DMS114 treated with DMSO at 0.1 percent for 48 hours (cell line): Measurements from ENCODE around the gene IL12A.

ENCODE experiments used
- DNase-seq: peaks from one replicate; lab custom pipeline; 2025; ENCODE audit not compliant: unreplicated experiment; lab: John Stamatoyannopoulos, UW

The IL12A gene

DNA sequence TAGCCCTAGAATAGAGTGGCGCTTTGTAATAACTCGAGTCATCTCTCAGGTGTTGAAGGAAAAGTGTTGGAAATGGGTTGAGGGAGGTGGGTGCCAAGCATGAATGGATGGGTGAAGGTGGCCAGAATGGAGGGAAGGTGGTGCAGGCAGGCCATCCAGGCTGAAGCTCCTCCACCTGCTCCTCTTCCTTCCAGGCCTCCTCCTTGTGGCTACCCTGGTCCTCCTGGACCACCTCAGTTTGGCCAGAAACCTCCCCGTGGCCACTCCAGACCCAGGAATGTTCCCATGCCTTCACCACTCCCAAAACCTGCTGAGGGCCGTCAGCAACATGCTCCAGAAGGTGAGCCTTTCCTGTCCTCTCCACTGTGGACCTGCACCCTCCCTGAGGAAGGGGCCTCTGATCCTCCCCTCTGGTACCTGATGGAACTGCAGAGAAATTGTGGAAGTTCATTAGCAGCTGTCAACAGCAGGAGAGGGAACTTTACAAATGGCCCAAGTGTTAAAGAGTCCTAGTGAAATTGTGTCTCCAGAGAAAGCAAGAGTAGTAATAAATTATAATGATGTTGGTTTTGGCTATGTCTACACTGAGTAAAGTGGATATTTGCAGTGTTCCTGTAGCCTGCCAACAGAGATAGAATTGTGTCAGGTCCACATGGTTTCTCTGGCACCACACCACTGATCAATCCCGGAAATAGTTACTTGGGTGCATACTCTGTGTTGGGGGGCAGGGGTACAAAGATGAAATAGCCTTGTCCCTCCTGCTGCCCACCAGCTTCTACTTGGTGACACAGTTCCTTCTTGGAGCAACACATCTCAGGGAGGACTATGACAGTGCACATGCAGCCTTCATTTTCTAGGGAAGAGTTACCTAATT is 1.6 kb downstream of the IL12A start:
- no peak for DNase-seq

DNA sequence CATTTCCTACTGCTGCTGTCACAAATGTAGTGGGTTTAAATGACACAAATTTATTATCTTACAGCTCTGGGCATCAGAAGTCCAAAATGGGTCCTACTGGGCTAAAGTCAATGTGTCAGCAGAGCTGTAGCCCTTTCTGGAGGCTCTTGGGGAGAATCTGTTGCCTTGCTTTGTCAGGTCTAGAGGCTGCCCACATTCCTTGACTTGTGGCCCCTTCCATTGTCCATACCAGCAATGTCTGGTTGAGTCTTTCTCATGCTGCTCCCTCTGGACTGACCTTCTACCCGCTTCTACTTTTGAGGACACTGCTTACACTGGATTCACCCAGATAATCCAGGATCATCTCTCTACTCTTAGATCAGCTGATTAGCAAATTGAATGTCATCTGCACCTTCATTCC is 3.0 kb downstream of the IL12A start:
- DNase-seq: no peak

DNA sequence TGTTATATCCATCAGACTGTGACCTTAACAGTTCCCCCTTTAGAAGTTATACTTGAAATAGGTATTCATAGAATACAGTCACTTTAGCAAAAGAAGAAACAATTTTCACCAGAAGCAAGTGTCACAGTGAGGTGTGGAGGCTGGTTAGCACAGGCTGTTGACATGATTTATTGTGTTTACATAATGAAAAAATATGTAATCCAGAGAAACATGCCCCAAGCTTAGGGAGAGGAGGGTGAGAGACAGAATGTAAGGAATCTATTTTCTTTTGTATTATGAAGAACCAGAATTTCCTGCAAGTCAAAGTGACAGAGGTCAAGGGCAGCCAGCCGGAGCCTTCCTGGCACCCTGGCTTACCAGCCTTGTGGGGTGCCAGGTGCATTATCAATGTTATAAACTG is 4.0 kb downstream of the IL12A start:
- no peak for DNase-seq

DNA sequence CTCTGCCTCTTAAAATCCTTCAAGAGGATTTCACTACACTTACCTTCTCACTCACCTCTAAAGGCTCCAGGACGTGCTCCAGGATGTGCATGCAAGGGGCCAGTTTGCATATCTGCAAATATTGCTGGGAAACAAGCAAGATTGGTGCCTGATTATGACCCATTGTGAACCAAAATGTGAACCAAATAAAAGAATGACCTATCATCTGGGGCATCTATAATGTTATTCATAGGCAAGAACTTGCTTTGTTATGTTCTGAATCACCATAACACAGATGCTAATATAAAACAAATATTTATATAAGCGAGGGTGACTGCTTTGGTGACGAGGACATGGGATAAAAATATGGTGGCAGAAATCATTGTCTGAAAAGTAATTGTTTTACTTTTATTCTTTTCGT is 5.5 kb downstream of the IL12A start:
- DNase-seq: no peak

DNA sequence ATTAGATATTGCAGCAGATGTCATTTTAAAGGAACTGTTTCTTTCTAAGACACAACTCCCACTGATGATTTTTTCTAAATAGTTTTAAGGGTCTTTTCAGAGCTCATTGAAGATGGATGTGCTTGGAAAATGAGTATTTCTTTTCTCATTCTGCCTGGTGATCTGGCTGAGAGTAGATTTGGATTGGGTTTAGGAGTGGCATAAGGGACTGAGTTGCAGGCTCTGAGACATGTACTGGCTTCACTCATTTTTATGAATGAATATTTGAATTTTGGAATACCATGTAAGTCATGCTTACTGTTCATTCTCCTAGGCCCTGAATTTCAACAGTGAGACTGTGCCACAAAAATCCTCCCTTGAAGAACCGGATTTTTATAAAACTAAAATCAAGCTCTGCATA is 6.5 kb downstream of the IL12A start:
- no peak for DNase-seq

DNA sequence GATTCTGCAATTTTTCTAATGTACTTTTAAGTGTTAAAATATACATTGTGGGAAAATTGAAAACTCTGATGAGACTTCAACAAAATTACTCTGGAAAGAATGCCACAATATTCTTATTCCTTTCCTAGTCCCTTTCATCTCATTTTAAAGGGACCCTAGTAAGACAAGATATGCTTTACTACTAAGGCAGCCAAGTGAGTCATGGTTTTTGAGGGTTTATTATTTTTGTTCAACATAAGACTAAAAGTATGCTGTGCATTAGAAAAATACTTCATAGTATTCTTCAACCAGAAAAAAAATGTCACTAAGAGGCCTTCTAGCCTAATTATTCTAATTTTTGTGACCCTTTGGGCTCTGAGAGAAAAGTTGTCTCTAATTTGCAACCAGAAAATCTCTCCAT is 7.4 kb downstream of the IL12A start:
- DNase-seq: no peak

DNA sequence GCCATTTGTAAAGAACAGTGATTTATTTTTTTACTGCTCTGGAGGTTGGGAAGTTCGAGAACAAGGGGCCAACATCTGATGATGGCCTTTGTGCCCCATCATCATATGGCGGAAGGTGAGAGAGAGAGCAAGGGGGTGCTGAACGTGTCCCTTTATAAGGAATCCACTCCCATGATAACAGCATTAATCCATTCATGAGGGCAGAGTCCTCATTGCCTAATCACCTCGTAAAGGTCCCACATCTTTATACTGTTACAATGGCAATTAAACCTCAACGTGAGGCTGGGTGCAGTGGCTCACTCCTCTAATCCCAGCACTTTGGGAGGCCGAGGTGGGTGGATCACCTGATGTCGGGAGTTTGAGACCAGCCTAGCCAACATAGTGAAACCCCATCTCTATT is 8.3 kb downstream of the IL12A start:
- no peak for DNase-seq

DNA sequence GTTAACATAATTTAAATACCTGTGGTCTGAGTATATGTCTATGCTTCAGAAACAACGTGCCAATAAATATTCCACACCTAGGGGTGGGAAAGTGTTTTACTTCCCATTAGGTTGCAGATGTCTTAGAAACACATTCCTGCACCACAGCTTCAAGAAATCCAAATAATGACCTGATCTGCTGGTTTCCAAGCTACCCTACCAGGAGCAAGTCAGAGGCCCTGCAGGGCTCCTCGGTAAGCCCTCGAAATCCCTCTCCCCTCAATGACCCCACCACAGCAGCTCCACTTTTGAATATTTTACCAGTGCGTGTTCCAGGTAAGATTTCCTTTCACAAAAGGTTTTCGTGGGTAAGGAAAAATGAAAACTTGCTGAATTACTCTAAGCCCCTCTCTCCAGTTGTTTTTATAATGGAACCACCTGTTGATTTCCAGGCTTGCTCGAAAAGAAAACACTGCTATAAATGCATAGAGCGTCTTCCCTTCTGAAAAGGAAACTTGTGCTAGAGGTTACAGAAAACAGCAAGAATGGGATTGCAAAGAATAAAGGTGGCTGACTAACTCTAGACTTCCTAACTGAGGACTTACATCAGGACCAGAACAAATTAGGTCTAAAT is 12.6 kb downstream of the IL12A start:
- no peak for DNase-seq

DNA sequence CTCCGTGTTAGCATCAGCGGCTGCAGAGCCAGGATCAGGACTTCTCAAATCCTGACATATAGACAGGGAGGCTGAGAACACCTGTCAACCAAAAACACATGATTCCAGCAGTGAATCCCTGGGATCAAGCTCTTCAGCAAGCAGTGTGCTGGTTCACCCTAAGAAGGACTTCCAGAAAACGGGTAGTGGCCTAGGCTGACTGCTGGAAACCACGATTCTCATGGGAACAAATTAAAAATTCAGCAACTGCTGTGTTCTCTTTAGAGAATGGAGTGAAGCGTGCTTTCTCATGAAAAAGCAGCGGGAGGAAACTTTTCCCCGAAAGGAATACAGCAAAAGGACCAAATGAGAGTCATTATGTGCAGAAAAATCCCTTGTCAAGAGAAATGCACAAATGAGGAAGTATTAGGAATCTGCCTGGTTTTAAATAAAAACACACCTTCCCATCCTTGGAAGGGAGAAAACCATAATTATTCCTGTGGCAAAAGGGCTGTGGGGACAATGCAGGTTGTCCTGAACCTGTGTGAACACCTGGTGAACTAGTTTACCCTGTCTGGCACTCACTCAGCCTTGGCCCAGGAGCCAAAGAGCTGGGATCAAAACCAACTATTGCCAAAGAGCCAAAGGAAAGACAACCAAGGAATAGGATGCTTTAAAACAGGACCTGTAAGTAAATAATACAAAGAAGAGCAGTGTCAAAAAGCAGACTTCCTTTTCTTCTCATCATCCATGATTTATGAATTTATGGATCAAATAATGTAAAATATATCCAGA is 13.4 kb downstream of the IL12A start:
- DNase-seq: no peak

DNA sequence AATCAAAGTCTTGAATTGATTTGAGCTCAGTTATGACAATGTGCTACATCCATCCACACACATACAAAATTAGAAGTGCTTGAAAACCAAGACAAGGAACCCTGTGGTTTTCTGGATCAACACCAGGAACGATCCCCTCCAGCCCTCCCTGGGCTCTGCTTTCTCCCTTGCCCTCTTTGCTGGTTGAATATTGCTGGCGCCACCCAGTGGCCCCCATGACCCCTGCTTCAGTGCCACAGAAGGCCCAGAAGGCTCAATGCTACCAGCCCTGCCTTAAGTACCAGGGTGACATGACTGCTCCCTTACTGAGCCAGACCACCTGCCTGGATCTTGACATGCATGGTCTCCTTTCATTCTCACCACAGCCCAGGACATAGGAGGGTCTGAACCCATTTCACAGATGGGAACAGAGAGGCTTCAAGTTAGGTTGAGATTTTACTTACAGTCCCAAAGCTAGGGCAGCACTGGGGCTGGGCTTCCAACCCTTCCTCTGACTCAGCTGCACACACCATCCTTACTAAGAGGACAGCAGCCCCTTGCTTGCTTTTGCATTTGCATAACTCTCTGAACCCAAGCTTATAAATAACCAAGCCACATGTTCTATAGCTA is 15.0 kb downstream of the IL12A start:
- no peak for DNase-seq

DNA sequence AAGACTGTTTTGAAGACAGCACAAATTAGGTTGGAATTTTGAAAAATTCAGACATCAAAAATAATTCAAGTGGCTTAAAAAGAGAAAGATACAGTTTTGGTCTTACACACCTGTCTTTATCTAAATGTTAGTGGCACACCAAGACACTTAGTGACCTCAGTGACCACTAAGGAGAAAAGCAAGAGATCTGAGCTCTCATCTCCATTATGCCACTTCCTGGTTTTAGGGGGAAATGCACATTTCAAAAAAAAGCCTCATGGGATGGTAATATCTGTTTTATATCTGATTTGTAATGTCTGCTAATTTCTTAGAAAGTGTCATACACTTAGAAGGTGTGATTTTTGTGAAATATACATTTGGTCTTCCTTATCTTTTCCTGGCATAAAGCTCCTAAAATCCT is 16.4 kb downstream of the IL12A start:
- DNase-seq: no peak

DNA sequence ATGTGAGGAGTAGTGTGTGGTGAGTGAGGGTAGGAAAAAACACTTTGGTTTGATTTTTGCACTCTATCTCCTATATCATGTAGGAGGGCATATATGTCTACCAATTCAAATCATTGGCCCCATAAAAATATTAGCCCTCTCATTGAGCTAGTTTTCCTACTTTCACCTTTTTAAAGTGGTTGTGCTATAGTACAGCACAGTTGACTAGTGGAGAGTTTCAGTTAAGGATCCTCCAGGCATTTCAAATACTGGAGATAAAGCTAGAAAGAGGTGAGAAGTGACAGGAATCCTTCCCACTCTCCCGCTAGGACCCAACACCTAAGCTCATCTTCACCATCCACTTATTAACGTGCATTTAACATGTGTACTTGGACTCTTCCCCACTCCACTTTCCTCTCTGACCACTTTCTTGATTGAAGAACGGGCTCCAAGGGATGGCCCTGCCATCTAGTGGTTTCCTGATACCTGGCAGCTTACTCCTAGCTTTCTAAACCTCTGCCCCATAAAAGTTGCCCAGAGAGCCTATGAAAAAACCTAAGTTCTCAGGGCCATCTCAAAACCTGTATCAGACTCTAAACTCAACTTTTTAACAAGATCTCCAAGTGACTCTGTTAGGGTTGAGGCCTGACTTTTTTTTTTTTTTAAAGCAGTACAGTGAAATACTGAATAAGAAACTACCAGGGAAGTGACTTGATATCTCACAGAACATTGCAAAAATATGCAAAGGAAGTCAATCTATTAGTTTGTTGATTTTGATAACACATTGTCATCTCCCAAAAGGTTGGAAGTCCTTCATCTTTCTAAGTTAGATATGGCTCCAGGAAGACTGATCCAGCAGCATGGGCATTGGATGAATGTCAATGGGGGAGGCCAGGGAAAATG is 17.9 kb downstream of the IL12A start:
- peak; percentile 71 for DNase-seq

DNA sequence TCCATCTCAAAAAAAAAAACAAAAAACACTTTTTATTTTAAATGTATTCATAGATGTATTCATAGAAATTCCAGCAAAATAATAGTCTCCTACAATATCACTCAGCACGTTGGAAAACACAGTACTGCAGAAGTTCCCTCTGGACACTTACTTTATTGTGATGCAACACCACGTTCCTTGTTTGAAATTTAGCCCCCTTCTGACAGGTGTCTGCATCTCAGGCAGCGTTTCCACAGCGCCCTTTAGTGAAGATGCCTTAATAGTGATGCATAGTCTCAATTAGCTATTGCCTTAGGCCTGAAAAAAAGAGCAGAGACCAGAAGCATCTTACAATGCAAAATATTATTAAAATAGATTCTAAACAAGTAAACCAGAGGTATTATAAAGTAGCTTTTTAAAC is 20.3 kb downstream of the IL12A start:
- no peak for DNase-seq

DNA sequence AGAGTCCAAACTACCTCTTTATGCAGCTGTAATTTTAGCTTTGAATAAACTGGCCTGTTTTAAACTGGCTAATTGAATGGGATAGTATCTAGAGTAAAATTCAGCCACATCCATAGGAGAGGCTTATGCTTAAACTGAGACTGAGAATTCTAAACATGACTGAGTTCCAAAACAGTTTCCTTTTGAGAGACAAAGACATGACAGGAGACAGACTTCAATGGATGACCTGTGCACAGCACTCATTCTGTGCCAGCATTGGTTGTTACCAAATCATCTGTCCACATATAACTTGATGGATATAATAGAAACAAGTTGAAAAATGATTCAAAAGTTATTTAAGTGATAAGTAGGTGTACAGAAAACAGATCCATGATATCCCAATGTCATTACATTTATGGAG is 20.9 kb downstream of the IL12A start:
- DNase-seq: no peak

DNA sequence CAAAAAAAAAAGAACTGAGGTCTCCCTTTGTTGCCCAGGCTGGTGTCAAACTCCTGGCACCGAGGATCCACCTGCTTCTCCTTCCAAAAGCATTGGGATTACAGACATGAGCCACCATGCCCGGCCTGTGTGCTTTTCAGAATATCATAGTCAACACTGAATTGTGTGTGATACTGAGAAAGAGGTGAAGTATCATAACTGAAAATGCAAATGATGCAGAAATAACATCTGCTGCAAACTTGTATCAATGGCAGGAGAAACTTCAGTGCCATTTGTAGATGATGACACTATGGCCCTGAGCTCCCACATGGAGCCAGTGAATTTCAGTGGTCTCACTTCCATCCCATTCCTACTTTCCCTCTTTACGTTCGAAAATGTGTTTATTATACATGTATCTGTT is 21.9 kb downstream of the IL12A start:
- no peak for DNase-seq

DNA sequence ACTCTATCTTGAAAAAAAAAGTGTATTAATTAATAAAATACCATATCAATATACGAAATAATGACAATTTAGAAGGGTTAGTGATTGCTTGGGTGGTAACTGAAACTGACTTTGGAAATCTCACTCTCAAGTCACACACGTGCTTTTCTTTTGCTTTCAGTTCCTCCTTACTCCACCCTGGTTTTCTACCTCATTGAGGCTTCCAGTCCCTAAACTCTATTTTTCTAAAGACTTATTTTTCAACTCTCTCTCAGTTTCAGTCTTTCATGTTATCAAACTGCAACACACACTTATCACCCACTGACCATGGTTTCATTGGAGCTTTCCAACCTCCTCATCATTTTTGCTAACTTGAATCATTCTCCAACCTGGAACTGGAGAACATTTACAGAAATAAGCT is 23.5 kb downstream of the IL12A start:
- no peak for DNase-seq

DNA sequence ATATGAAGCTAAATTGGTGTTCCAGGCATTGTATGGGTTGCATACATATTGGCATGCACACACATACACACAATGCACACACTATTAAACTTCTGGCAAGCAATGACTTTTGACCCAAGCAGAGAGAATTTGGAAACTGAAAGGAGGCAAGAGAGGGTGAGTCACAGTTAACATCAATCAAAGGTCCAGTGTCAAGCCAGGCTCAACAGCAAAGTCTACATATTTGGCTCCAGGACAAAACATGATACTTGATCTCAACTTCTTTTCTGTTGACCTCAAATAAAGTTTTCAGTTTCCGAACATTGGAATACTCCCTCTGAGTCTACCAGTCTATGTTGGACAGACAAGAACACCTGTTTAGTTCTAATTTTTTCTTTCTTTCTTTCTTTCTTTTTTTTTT is 28.3 kb downstream of the IL12A start:
- no peak for DNase-seq

DNA sequence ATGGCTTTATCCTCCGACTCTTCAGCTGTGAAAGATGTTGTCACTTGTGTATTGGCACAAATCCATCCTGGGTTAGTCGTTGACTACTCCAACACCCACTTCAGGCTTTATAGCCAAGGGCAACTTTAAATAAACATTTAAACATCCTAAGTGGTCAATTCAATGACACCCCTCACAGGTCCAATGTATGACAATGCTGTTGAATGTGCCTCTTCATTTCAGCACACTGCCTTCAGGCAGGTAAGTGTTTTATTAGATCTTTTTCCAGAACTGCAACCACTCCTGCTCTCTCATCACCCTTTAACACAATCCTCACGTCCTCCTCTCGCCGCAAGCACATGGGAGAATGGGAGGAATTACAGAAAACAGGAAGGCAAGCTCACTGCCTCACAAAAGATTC is 30.3 kb downstream of the IL12A start:
- no peak for DNase-seq

DNA sequence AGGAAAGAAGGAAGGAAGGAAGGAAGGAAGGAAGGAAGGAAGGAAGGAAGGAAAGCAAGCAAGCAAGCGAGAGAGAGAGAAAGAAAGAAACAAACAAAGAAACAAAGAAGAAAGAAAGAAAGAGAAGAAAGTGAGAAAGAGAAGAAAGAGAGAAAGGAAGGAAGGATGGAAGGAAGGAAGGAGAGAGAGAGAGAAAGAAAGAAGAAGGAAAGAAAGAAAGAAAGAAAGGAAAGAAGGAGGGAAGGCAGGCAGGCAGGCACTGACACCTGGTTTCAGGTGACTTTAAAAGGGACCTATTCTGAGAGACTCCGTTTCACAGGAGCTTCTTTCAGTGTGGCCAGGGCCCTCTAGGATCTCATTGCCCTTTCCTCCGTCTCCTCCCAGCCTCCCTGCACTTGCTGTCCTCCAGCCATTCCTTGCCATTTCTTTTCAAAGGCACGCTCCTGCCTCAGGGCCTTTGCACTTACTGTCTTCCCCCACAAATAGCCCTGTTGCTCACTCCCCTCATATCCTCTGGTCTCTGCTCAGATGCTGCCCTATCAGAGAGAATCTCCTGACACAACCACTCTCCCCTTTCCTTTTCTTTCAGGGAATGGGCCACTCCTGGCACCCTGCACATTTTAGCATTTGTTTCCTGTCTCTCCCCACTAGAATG is 31.5 kb downstream of the IL12A start:
- DNase-seq: no peak

DNA sequence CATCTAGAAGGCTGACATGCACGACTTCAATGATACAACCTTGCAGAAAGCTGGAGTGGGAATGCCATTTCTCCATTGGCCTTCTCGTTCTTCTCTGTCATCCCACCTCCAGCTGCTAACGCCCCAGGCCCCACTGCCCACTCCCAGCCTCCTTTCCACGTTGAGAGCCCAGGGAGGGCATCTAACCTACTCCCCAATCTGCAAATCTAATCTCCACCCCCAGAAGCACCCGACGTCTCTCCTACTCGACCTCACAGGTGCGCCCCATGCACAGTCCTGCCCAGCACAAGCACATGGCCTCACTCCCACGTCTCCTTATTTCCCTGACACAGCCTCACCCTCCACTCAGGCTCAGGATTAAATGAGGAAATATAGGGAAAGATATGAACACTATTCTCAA is 33.4 kb downstream of the IL12A start:
- DNase-seq: no peak
